ENCODE measurements around the gene TTC7B.

Gene TTC7B

GRCh38 chr14:90846511-90846910 is 30.3 kb upstream of the TTC7B start:
- no peak for TF ChIP-seq FOXP2 (optimal IDR thresholded peaks at IDR 0.05; ENCODE audit: borderline replicate concordance, extremely low read depth, extremely low read length, insufficient read depth)
- no peak for TF ChIP-seq TAF1 (IDR thresholded peaks at IDR 0.05; ENCODE audit: borderline replicate concordance, insufficient read depth, low read length)
- TF ChIP-seq, protein P1, sequence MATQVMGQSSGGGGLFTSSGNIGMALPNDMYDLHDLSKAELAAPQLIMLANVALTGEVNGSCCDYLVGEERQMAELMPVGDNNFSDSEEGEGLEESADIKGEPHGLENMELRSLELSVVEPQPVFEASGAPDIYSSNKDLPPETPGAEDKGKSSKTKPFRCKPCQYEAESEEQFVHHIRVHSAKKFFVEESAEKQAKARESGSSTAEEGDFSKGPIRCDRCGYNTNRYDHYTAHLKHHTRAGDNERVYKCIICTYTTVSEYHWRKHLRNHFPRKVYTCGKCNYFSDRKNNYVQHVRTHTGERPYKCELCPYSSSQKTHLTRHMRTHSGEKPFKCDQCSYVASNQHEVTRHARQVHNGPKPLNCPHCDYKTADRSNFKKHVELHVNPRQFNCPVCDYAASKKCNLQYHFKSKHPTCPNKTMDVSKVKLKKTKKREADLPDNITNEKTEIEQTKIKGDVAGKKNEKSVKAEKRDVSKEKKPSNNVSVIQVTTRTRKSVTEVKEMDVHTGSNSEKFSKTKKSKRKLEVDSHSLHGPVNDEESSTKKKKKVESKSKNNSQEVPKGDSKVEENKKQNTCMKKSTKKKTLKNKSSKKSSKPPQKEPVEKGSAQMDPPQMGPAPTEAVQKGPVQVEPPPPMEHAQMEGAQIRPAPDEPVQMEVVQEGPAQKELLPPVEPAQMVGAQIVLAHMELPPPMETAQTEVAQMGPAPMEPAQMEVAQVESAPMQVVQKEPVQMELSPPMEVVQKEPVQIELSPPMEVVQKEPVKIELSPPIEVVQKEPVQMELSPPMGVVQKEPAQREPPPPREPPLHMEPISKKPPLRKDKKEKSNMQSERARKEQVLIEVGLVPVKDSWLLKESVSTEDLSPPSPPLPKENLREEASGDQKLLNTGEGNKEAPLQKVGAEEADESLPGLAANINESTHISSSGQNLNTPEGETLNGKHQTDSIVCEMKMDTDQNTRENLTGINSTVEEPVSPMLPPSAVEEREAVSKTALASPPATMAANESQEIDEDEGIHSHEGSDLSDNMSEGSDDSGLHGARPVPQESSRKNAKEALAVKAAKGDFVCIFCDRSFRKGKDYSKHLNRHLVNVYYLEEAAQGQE (IDR thresholded peaks at IDR 0.05; ENCODE audit: insufficient read depth in 1 of 2, low read depth in 2 of 2, low read length in 2 of 2): no peak
- no peak for TF ChIP-seq POLR2AphosphoS5 (IDR thresholded peaks at IDR 0.05; ENCODE audit: low read depth, low read length)
- no peak for TF ChIP-seq SIN3A (IDR thresholded peaks at IDR 0.05; ENCODE audit: borderline replicate concordance, insufficient read depth, low read length)

GRCh38 chr14:90844321-90844720 is 28.1 kb upstream of the TTC7B start:
- TF ChIP-seq POLR2AphosphoS5 (IDR thresholded peaks at IDR 0.05; ENCODE audit: low read depth, low read length) (no peak), FOXP2 (optimal IDR thresholded peaks at IDR 0.05; ENCODE audit: borderline replicate concordance, extremely low read depth, extremely low read length, insufficient read depth) (no peak), TAF1 (IDR thresholded peaks at IDR 0.05; ENCODE audit: borderline replicate concordance, insufficient read depth, low read length) (no peak), SIN3A (IDR thresholded peaks at IDR 0.05; ENCODE audit: borderline replicate concordance, insufficient read depth, low read length) (no peak)
- TF ChIP-seq, protein P1 (IDR thresholded peaks at IDR 0.05; ENCODE audit: insufficient read depth in 1 of 2, low read depth in 2 of 2, low read length in 2 of 2): no peak

- TF ChIP-seq POLR2AphosphoS5 (IDR thresholded peaks at IDR 0.05; ENCODE audit: low read depth, low read length): no peak
- TF ChIP-seq SIN3A (IDR thresholded peaks at IDR 0.05; ENCODE audit: borderline replicate concordance, insufficient read depth, low read length): no peak
- TF ChIP-seq, protein P1 (IDR thresholded peaks at IDR 0.05; ENCODE audit: insufficient read depth in 1 of 2, low read depth in 2 of 2, low read length in 2 of 2): no peak
- TF ChIP-seq FOXP2 (optimal IDR thresholded peaks at IDR 0.05; ENCODE audit: borderline replicate concordance, extremely low read depth, extremely low read length, insufficient read depth): no peak
- no peak for TF ChIP-seq TAF1 (IDR thresholded peaks at IDR 0.05; ENCODE audit: borderline replicate concordance, insufficient read depth, low read length)
Measured at GRCh38 chr14:90842726-90843125, 26.5 kb upstream of the TTC7B start.

- no peak for TF ChIP-seq TAF1 (IDR thresholded peaks at IDR 0.05; ENCODE audit: borderline replicate concordance, insufficient read depth, low read length)
- no peak for TF ChIP-seq SIN3A (IDR thresholded peaks at IDR 0.05; ENCODE audit: borderline replicate concordance, insufficient read depth, low read length)
- no peak for TF ChIP-seq POLR2AphosphoS5 (IDR thresholded peaks at IDR 0.05; ENCODE audit: low read depth, low read length)
- no peak for TF ChIP-seq FOXP2 (optimal IDR thresholded peaks at IDR 0.05; ENCODE audit: borderline replicate concordance, extremely low read depth, extremely low read length, insufficient read depth)
- TF ChIP-seq, protein P1 (IDR thresholded peaks at IDR 0.05; ENCODE audit: insufficient read depth in 1 of 2, low read depth in 2 of 2, low read length in 2 of 2): no peak
Measured at GRCh38 chr14:90839889-90840266, 23.6 kb upstream of the TTC7B start.
